Gastrocnemius medialis (tissue), 4 donors: ENCODE results near the gene HOXA7.

Experiments used
- POLR2A ChIP-seq, 2 donors: fragments of 450-650 bp; IDR thresholded peaks; one replicate each; pipeline ENCODE4 v1.6.1; 2017; ENCODE audit warnings: antibody characterized with exemption in 2 of 2, mild to moderate bottlenecking in 2 of 2, moderate library complexity in 2 of 2
- TF ChIP-seq, protein P1 (sequence below), 5 experiments: fragments of 450-650 bp in 3 of 5; fragments of 200-600 bp in 2 of 5; sonication (generic) in 2 of 5; IDR thresholded peaks in 4 of 5; conservative IDR thresholded peaks in 1 of 5; 1 replicate in 4 of 5; 2 replicates in 1 of 5; pipeline ENCODE4 v1.5.1; 2016 to 2019; ENCODE audit warnings: antibody characterized with exemption in 5 of 5, mild to moderate bottlenecking in 3 of 5, moderate library complexity in 3 of 5

DNA sequence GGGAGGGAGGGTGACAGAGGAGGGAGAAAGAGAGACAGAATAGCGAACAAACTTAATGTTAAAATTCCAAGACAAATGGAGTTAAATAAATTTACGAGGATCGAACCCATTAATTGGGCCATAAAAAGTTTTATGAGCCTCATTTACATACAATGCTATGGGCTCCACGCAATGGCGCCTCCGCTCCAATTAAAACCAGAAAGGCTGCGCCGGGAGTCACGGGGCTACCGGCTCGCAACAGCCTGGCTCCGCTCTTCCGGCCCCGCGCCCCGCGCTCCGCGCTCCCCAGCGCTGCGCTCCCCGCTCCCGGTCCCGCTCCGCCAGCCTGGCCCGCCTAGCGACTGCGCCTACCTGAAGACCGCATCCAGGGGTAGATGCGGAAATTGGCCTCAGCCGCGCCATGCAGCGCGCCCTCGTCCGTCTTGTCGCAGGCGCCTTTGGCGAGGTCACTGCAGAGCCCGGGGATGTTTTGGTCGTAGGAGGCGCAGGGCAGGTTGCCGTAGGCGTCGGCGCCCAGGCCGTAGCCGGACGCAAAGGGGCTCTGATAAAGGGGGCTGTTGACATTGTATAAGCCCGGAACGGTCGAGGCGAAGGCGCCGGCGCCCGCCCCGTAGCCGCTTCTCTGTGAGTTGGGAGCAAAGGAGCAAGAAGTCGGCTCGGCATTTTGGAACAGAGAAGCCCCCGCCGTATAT, 513 bp downstream of the HOXA7 start:
- TF ChIP-seq, protein P1, sequence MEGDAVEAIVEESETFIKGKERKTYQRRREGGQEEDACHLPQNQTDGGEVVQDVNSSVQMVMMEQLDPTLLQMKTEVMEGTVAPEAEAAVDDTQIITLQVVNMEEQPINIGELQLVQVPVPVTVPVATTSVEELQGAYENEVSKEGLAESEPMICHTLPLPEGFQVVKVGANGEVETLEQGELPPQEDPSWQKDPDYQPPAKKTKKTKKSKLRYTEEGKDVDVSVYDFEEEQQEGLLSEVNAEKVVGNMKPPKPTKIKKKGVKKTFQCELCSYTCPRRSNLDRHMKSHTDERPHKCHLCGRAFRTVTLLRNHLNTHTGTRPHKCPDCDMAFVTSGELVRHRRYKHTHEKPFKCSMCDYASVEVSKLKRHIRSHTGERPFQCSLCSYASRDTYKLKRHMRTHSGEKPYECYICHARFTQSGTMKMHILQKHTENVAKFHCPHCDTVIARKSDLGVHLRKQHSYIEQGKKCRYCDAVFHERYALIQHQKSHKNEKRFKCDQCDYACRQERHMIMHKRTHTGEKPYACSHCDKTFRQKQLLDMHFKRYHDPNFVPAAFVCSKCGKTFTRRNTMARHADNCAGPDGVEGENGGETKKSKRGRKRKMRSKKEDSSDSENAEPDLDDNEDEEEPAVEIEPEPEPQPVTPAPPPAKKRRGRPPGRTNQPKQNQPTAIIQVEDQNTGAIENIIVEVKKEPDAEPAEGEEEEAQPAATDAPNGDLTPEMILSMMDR (IDR thresholded peaks at IDR 0.05 in 4 of 5, conservative IDR thresholded peaks at IDR 0.05 in 1 of 5) = peak in 1 of 5 experiments; percentile 32
- peak; percentile 13 to 51 for TF ChIP-seq POLR2A (IDR thresholded peaks at IDR 0.05)
